HCT116 (cell line): Measurements from ENCODE around the gene OR51B5. TPM values are rescaled to one million over a fixed set of nuclear protein-coding genes. Genes with fewer than 3 reads are reported as not detected.

Source experiments
- ATAC-seq: fragments of 200-7000 bp; cut with Tn5 transposase; 2 replicates; pipeline ENCODE4 v1.9.1; 2020; ENCODE audit warnings: mild to moderate bottlenecking, moderate library complexity
- BruUV-seq: library from RNA; stranded (reverse); fragments of 400-500 nt; replicated peaks from 2 replicates; lab custom pipeline; 2021; lab: Mats Ljungman, UMichigan
- CTCF ChIA-PET: fragments of 300-600 bp; sonication (Branson Sonifier 250); formaldehyde crosslinking; loops from one replicate; lab custom pipeline; 2021; ENCODE audit warnings: antibody characterized with exemption; lab: Charles Lee
- POLR2A ChIA-PET: fragments of 300-600, 350-600 bp; sonication (Branson Sonifier 250); formaldehyde crosslinking; loops from one replicate; lab custom pipeline; 2021; ENCODE audit warnings: antibody characterized with exemption; lab: Charles Lee
- RAD21 ChIA-PET, 2 experiments: fragments of 300-600 bp; sonication (Branson Sonifier 250); formaldehyde crosslinking; loops; one replicate each; lab custom pipeline; 2023; ENCODE audit warnings: low total read pairs in 2 of 2; ENCODE audit not compliant: uncharacterized antibody in 2 of 2, unreplicated experiment in 2 of 2, low non-redundant PET in 1 of 2; lab: Charles Lee
- DNase-seq: peaks from one replicate; pipeline ENCODE4 v3.0.0-alpha.2; 2010; ENCODE audit warnings: low read depth, low spot score
- H2AFZ ChIP-seq: fragments of 200-600 bp; shearing (Covaris generic), sonication (generic); 2 replicates; pipeline ENCODE4 v1.6.1; 2017; ENCODE audit warnings: low read depth, mixed run types, mixed read lengths, antibody characterized with exemption, low read length; ENCODE audit not compliant: poor library complexity, severe bottlenecking
- H3K27ac ChIP-seq: 2 replicates; pipeline ENCODE4 v1.5.1; 2012; ENCODE audit warnings: low read depth, low read length
- H3K27me3 ChIP-seq: fragments of 200-600 bp; sonication (generic); 2 replicates; pipeline ENCODE4 v1.6.1; 2016; ENCODE audit warnings: mixed run types, low read length, mixed read lengths; ENCODE audit not compliant: insufficient read depth
- H3K36me3 ChIP-seq, 2 experiments: fragments of 200-500 bp in 1 of 2; fragments of 200-600 bp in 1 of 2; sonication (Bioruptor generic) in 1 of 2; sonication (generic) in 1 of 2; 2 replicates each; pipeline versions ENCODE4 v1.5.1 to v1.6.1; 2014 to 2016; ENCODE audit warnings: low read length in 2 of 2, inconsistent platforms in 1 of 2, mixed read lengths in 1 of 2, mixed run types in 1 of 2; ENCODE audit not compliant: insufficient read depth in 2 of 2, control insufficient read depth in 1 of 2
- H3K4me1 ChIP-seq, 2 experiments: fragments of 200-600 bp in 1 of 2; sonication (generic) in 1 of 2; 2 replicates each; pipeline versions ENCODE4 v1.5.1 to v1.6.1; 2012 to 2017; ENCODE audit warnings: low read length in 2 of 2, inconsistent platforms in 1 of 2, mild to moderate bottlenecking in 1 of 2, mixed read lengths in 1 of 2, mixed run types in 1 of 2, moderate library complexity in 1 of 2; ENCODE audit not compliant: insufficient read depth in 2 of 2, control insufficient read depth in 1 of 2
- H3K4me2 ChIP-seq: fragments of 200-600 bp; sonication (generic); 2 replicates; pipeline ENCODE4 v1.6.1; 2017; ENCODE audit warnings: mixed run types, low read length, mixed read lengths
- H3K4me3 ChIP-seq, 2 experiments: fragments of 200-600 bp in 1 of 2; sonication (generic) in 1 of 2; replicated peaks in 1 of 2; 2 replicates each; pipeline ENCODE4 v1.5.1; 2011 to 2016; ENCODE audit warnings: low read length in 2 of 2, control low read depth in 1 of 2, low read depth in 1 of 2, mild to moderate bottlenecking in 1 of 2, mixed read lengths in 1 of 2, mixed run types in 1 of 2
- H3K79me2 ChIP-seq: fragments of 200-600 bp; sonication (generic); 2 replicates; pipeline ENCODE4 v1.6.1; 2017; ENCODE audit warnings: mild to moderate bottlenecking, mixed run types, low read length, moderate library complexity, mixed read lengths; ENCODE audit not compliant: insufficient read depth
- H3K9ac ChIP-seq: fragments of 200-600 bp; sonication (generic); 2 replicates; pipeline ENCODE4 v1.6.1; 2016; ENCODE audit warnings: low read length, mixed read lengths
- H3K9me2 ChIP-seq: fragments of 200-600 bp; sonication (generic), shearing (Covaris generic); 2 replicates; pipeline ENCODE4 v1.6.1; 2017; ENCODE audit warnings: mixed run types, mild to moderate bottlenecking, moderate library complexity; ENCODE audit not compliant: insufficient read depth
- H3K9me3 ChIP-seq, 2 experiments: fragments of 200-500 bp in 1 of 2; fragments of 200-600 bp in 1 of 2; sonication (Bioruptor generic) in 1 of 2; sonication (generic) in 1 of 2; 2 replicates each; pipeline ENCODE4 v1.6.1; 2014 to 2017; ENCODE audit warnings: low read length in 2 of 2, mixed read lengths in 2 of 2, inconsistent platforms in 1 of 2, low read depth in 1 of 2, mild to moderate bottlenecking in 1 of 2, mixed run types in 1 of 2, moderate library complexity in 1 of 2; ENCODE audit not compliant: control insufficient read depth in 1 of 2, insufficient read depth in 1 of 2
- H4K20me1 ChIP-seq: fragments of 200-600 bp; sonication (generic), shearing (Covaris generic); 2 replicates; pipeline ENCODE4 v1.6.1; 2017; ENCODE audit warnings: mixed run types, mild to moderate bottlenecking, moderate library complexity; ENCODE audit not compliant: insufficient read depth
- CTCF ChIP-seq, 3 experiments: fragments of 200-600 bp in 1 of 3; sonication (generic) in 1 of 3; IDR thresholded peaks in 2 of 3; conservative IDR thresholded peaks in 1 of 3; 2 replicates each; pipeline ENCODE4 v1.5.1; 2012 to 2017; ENCODE audit warnings: low read depth in 2 of 3, low read length in 2 of 3, antibody characterized with exemption in 1 of 3, borderline replicate concordance in 1 of 3, control low read depth in 1 of 3, mild to moderate bottlenecking in 1 of 3, mixed read lengths in 1 of 3, mixed run types in 1 of 3, moderate library complexity in 1 of 3; ENCODE audit not compliant: insufficient read depth in 1 of 3
- EGR1 ChIP-seq: IDR thresholded peaks from 2 replicates; pipeline ENCODE4 v1.6.1; 2012; ENCODE audit warnings: low read depth
- ELF1 ChIP-seq: IDR thresholded peaks from 2 replicates; pipeline ENCODE4 v1.6.1; 2012; ENCODE audit warnings: low read depth, borderline replicate concordance
- FOSL1 ChIP-seq: IDR thresholded peaks from 2 replicates; pipeline ENCODE4 v1.6.1; 2012; ENCODE audit warnings: low read depth
- JUND ChIP-seq: IDR thresholded peaks from 2 replicates; pipeline ENCODE4 v1.6.1; 2012
- POLR2A ChIP-seq: IDR thresholded peaks from 2 replicates; pipeline ENCODE4 v1.7.0; 2011; ENCODE audit warnings: borderline replicate concordance; ENCODE audit not compliant: insufficient read depth, insufficient read length; ENCODE audit errors: extremely low read depth
- POLR2AphosphoS5 ChIP-seq: IDR thresholded peaks from 2 replicates; pipeline ENCODE4 v1.6.1; 2011; ENCODE audit warnings: mild to moderate bottlenecking, low read depth, low read length, moderate library complexity
- SIN3A ChIP-seq: IDR thresholded peaks from 2 replicates; pipeline ENCODE4 v1.6.1; 2012; ENCODE audit warnings: low read depth
- SP1 ChIP-seq: IDR thresholded peaks from 2 replicates; pipeline ENCODE4 v1.6.1; 2012; ENCODE audit warnings: low read depth
- ZFX ChIP-seq: fragments of 450-650 bp; IDR thresholded peaks from 2 replicates; pipeline ENCODE4 v1.6.1; 2017
- intact Hi-C: fragments of 100-400 bp; cut with micrococcal nuclease; formaldehyde crosslinking; loops from 2 replicates; pipeline ENCODE4 v1.10.0; 2022
- total RNA-seq: library from RNA; stranded (reverse); gene quantifications from one replicate; pipeline ENCODE4 v1.2.1, GENCODE V29; 2021; ENCODE audit not compliant: unreplicated experiment
- TF ChIP-seq, protein P1 (sequence below): IDR thresholded peaks from 2 replicates; pipeline ENCODE4 v1.6.1; 2011; ENCODE audit warnings: mild to moderate bottlenecking, low read length, moderate library complexity; ENCODE audit not compliant: insufficient replicate concordance; ENCODE audit errors: extremely low read depth

OR51B5 gene
- total RNA-seq, 1 experiment from 2014 or later, result 140 TPM

DNA sequence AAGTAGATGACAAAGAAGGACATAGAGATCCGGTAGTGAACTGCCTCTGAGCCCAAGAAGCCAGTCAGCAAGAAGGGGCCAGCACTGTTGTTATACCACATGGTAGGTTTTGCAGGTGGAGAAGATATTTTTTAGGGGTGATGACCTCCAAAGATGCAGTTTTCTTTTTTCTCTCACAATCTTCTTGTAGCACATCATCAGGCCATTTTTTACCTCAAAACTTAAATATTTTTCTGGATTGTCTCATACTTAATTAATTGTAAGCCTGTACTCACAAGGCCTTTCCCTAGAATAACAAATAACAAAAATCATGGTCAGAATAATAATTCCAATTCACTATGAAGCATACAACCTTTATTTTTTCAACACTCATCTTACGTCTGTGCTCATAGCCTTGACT is 41.5 kb downstream of the OR51B5 start, which contains the start of gene OR51B4:
OR51B4 (minus strand) TSS at position 101 of the 400 bp plus-strand sequence; CDS start at position 101, 0 bp downstream.
- CTCF ChIA-PET, result no interaction called here
- DNase-seq (no peak), ATAC-seq (no peak)
- Histone ChIP-seq H4K20me1 (no peaks in the 10 kb centered on the region), H3K4me3 (no peak within 1 kb of the TSS), H3K4me2 (no peak within 1 kb of the TSS), H3K27me3 (no peaks in the 10 kb centered on the region), H2AFZ (no peak within 1 kb of the TSS), H3K9ac (no peak within 1 kb of the TSS), H3K36me3 (peaks cover 7 to 23% of the 10 kb centered on the region in 2 experiments; a peak in 2 of 4 replicates), H3K79me2 (no peaks in the 10 kb centered on the region), H3K9me2 (no peaks in the 10 kb centered on the region), H3K9me3 (no peaks in the 10 kb centered on the region), H3K4me1 (no peaks in the 10 kb centered on the region), H3K27ac (no peak within 1 kb of the TSS)
- no TSS peak for BruUV-seq
- TF ChIP-seq EGR1, result no peak
- TF ChIP-seq SIN3A, result no peak
- no peak for TF ChIP-seq POLR2AphosphoS5
- TF ChIP-seq ELF1, result no peak
- TF ChIP-seq FOSL1, result no peak
- TF ChIP-seq, protein P1, sequence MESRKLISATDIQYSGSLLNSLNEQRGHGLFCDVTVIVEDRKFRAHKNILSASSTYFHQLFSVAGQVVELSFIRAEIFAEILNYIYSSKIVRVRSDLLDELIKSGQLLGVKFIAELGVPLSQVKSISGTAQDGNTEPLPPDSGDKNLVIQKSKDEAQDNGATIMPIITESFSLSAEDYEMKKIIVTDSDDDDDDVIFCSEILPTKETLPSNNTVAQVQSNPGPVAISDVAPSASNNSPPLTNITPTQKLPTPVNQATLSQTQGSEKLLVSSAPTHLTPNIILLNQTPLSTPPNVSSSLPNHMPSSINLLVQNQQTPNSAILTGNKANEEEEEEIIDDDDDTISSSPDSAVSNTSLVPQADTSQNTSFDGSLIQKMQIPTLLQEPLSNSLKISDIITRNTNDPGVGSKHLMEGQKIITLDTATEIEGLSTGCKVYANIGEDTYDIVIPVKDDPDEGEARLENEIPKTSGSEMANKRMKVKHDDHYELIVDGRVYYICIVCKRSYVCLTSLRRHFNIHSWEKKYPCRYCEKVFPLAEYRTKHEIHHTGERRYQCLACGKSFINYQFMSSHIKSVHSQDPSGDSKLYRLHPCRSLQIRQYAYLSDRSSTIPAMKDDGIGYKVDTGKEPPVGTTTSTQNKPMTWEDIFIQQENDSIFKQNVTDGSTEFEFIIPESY, result no peak
- no peak for TF ChIP-seq ZFX
- TF ChIP-seq POLR2A, result no peak
- no peak for TF ChIP-seq SP1
- no peak for TF ChIP-seq CTCF (IDR thresholded peaks at IDR 0.05 in 2 of 3, conservative IDR thresholded peaks at IDR 0.05 in 1 of 3; ENCODE audit: borderline replicate concordance in 1 of 3, insufficient read depth in 1 of 3, low read depth in 2 of 3, low read length in 2 of 3)
- no peak for TF ChIP-seq JUND
- intact Hi-C loops, result no loop called here
- RAD21 ChIA-PET, result no interaction called here
- POLR2A ChIA-PET, result no interaction called here
